Left cardiac atrium (tissue), 4 donors: Measurements from ENCODE around the gene C1orf53. TPM values are rescaled to one million over a fixed set of nuclear protein-coding genes. Genes with fewer than 3 reads are reported as not detected.
"Not testable (repeated sequence)": the region's sequence is repeated elsewhere in the genome, so short reads cannot be mapped to it uniquely, and the experiment has no call there.

Experiments
- ATAC-seq, 2 donors: fragments of 200-7000 bp; cut with Tn5 transposase; one replicate each; pipeline ENCODE4 v1.9.1; 2020; ENCODE audit warnings: mild to moderate bottlenecking in 2 of 2, moderate library complexity in 2 of 2
- DNase-seq: peaks from one replicate; pipeline ENCODE4 v3.0.0-alpha.2; 2020
- intact Hi-C, 2 donors: fragments of 100-400 bp; cut with DNase I; formaldehyde crosslinking; loops; one replicate each; pipeline versions ENCODE4 v1.14.1 to v1.15.1; 2022 to 2023
- total RNA-seq, 2 donors: library from RNA; stranded (reverse); fragmentation: NEBNext Ultra II Directional; extraction: Animal tissue kit (Norgen Biotek cat#: 25700); gene quantifications; one replicate each; pipeline ENCODE4 v1.2.1, GENCODE V29; 2021
- donor health status: DM: no; HTN: yes; CAD: no.
- donor health status: DM: no; HTN: yes; CAD: no; lungs with severe emphysema.
- donor health status: DM: yes; HTN: yes; CAD: no.
- donor health status: Dilated cardiomyopathy.

C1orf53 gene
- total RNA-seq, 2 donors from 2014 or later = 5.1 to 6.0 TPM

DNA sequence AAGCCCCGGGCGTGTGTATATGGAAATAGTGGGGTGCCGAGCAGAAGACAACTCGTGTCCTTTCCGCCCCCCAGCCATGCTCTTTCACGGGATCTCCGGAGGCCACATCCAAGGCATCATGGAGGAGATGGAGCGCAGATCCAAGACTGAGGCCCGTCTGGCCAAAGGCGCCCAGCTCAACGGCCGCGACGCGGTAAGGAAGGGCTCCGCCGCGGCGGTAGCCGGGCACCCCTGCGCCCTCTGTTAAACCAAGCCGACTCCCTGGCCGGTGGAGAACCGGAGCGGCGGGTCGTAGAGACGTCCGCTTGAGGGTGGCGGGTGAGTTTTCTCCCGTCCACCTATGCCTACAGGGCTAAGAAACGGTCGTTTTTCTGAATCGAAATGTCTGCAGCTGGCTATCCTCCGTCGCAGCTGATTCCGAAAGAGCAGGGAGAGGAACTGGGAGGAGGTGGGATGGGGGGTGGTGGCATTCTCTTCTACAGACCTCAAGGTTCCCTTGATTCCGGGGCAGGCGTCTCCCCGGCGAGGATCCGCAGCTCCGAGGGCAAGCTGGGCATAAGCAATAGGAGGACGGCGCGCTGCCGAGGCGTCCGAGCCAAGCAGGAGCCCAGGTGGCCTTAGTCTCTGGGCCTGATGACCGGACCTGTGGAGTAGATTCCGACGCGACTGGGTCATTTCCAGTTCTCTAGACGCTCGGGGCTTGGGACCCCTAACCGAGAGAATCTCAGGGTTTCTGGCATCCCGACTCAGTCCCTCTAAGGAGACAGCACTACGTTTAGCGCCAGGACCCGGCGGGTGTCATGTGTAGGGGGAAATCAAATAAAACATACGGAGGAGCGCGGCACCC, 15.6 kb downstream of the C1orf53 start:
- ATAC-seq (peak; percentile 16 to 33), DNase-seq (no peak)
- intact Hi-C loops = no loop called here

GRCh38 chr1:197918807-197919345, 16.4 kb downstream of the C1orf53 start:
- intact Hi-C loops = no loop called here
- ATAC-seq = no peak
- DNase-seq = no peak

- ATAC-seq (no peak), DNase-seq (no peak)
- intact Hi-C loops = loop anchor here (10.0 kb wide), 1 partner anchor 395 kb away; no protein-coding TSS in a partner anchor
These were observed 17.1 kb downstream of the C1orf53 start for GRCh38 chr1:197919346-197920066.

GRCh38 chr1:197920067-197920396, 17.6 kb downstream of the C1orf53 start:
- intact Hi-C loops = loop anchor here (10.0 kb wide), 1 partner anchor 395 kb away; no protein-coding TSS in a partner anchor
- DNase-seq = no peak
- no peak for ATAC-seq

- ATAC-seq (no peak), DNase-seq (no peak)
- intact Hi-C loops = loop anchor here (10.0 kb wide), 1 partner anchor 396 kb away; no protein-coding TSS in a partner anchor
These were observed 18.1 kb downstream of the C1orf53 start for GRCh38 chr1:197920414-197921117.

GRCh38 chr1:197921235-197922069, 19.0 kb downstream of the C1orf53 start:
- DNase-seq (no peak), ATAC-seq (no peak)
- intact Hi-C loops = loop anchor here (10.0 kb wide), 1 partner anchor 397 kb away; no protein-coding TSS in a partner anchor

- intact Hi-C loops = loop anchor here (10.0 kb wide), 1 partner anchor 397 kb away; no protein-coding TSS in a partner anchor
- DNase-seq (no peak), ATAC-seq (no peak)
These were observed 19.6 kb downstream of the C1orf53 start for GRCh38 chr1:197922070-197922390.

DNA sequence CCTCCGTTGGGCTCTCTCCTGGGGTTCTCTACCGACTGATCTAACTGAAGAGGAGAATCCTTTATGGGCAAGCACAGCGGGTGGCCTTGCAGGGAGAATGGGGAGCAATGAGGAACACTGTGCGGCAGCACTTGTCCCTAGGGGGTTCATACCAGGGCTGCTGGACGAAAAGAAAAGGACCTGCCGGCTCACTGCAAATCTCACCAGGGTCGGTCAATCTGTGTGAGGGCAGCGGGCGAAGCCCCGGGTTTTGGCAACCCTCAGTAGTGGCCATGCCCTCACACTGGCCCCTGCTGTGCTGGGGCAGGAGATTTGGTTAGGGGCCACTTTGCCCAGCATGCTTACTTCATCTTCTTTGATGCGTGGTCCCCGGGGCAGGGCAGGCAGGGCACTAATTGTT, 20.6 kb downstream of the C1orf53 start:
- intact Hi-C loops = loop anchor here (10.0 kb wide), 1 partner anchor 398 kb away; no protein-coding TSS in a partner anchor
- no peak for ATAC-seq

GRCh38 chr1:197924516-197925123, 22.2 kb downstream of the C1orf53 start:
- DNase-seq (no peak), ATAC-seq (peak; percentile 60 to 64)
- intact Hi-C loops = loop anchor here (10.0 kb wide), 1 partner anchor 400 kb away; no protein-coding TSS in a partner anchor

More for the DNA sequence above, 20.6 kb downstream of the C1orf53 start:
- DNase-seq = no peak

- intact Hi-C loops = loop anchor here (10.0 kb wide), 1 partner anchor 403 kb away; no protein-coding TSS in a partner anchor
- ATAC-seq (no peak), DNase-seq (no peak)
These were observed 25.7 kb downstream of the C1orf53 start for GRCh38 chr1:197927908-197928665.

- intact Hi-C loops = loop anchor here (10.0 kb wide), 1 partner anchor 404 kb away; no protein-coding TSS in a partner anchor
- ATAC-seq (no peak), DNase-seq (no peak)
These were observed 26.5 kb downstream of the C1orf53 start for GRCh38 chr1:197928849-197929336.

DNA sequence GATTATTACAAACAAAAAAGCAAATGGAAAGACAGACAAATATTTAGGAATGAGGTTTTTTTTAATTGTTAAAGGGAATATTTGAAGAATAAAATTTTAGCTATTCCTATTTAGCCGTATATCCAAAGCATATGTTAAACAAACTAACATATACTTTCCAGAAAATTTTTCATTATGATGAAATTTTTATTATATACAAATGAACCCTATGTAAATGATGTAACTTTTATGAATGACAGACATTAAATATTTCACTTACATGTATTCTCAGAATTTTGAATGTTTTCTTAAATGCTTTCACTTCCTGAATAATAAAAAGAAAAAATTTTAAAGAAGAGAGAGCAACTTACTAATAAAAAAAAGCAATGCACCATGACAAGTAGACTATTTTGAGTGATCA, 30.6 kb downstream of the C1orf53 start:
- no peak for ATAC-seq
- DNase-seq = no peak
- intact Hi-C loops = no loop called here

GRCh38 chr1:197933647-197934046, 31.2 kb downstream of the C1orf53 start:
- ATAC-seq = no peak
- intact Hi-C loops = no loop called here
- no peak for DNase-seq

- ATAC-seq = no peak
- intact Hi-C loops = no loop called here
- DNase-seq = no peak
These were observed 35.0 kb downstream of the C1orf53 start for GRCh38 chr1:197937381-197937780.

- intact Hi-C loops = no loop called here
- DNase-seq (no peak), ATAC-seq (no peak)
These were observed 35.5 kb downstream of the C1orf53 start for GRCh38 chr1:197937892-197938291.

- DNase-seq, ATAC-seq, intact Hi-C loops: not testable (repeated sequence)
These were observed 36.9 kb downstream of the C1orf53 start for GRCh38 chr1:197939159-197939980.
